Stimulated activated CD8-positive, alpha-beta memory T cell treated with anti-CD3 and anti-CD28 coated beads, Interleukin-12 subunit alpha, Interleukin-12 subunit beta, amount 100 ng/mL, for 24 hours (primary cell): ENCODE measurements around the gene BTBD1.
"Not testable (repeated sequence)": the region's sequence is repeated elsewhere in the genome, so short reads cannot be mapped to it uniquely, and the experiment has no call there.

Experiments
- DNase-seq: peaks from one replicate; pipeline ENCODE4 v3.0.0-alpha.2; 2020; ENCODE audit errors: extremely low read depth

Gene BTBD1

GRCh38 chr15:83094583-83094982, 27.5 kb upstream of the BTBD1 start:
- no peak for DNase-seq

GRCh38 chr15:83092309-83092976, 25.4 kb upstream of the BTBD1 start:
- no peak for DNase-seq

DNA sequence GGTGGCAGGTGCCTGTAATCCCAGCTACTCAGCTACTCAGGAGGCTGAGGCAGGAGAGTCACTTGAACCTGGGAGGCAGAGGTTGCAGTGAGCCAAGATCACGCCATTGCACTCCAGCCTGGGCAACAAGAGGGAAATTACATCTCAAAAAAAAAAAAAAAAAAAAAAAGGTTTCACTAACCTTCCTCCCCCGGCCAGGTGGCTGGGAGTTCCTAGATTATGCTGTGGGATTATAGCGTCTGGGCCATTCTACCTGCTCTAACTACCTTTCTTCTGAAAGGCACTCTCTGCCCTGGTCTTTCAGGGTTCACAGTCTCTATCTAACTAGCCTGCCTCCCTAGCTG, 24.9 kb upstream of the BTBD1 start:
- not testable (repeated sequence) for DNase-seq

DNA sequence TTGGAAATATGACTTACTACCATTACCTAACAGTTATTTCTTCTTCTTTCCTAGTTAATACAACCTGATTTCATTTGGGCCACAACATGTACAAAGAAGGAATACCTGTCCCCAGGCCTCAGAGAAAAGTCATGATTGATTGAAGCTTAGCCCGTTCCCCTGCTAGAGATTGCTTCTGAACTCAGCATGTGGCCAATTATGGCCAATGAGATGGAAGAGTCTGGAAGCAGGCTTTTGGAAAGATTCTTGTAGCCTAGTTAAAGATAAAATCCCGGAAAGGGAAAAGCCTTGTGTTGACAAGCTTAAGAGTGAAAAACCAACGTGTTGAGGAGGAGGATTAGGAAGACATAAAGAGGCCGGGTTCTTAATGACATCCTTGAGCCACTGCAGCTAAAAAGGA, 23.4 kb upstream of the BTBD1 start:
- no peak for DNase-seq

- DNase-seq, result no peak
Measured at GRCh38 chr15:83088876-83089275, 21.8 kb upstream of the BTBD1 start.

GRCh38 chr15:83087576-83087975, 20.5 kb upstream of the BTBD1 start:
- no peak for DNase-seq

DNA sequence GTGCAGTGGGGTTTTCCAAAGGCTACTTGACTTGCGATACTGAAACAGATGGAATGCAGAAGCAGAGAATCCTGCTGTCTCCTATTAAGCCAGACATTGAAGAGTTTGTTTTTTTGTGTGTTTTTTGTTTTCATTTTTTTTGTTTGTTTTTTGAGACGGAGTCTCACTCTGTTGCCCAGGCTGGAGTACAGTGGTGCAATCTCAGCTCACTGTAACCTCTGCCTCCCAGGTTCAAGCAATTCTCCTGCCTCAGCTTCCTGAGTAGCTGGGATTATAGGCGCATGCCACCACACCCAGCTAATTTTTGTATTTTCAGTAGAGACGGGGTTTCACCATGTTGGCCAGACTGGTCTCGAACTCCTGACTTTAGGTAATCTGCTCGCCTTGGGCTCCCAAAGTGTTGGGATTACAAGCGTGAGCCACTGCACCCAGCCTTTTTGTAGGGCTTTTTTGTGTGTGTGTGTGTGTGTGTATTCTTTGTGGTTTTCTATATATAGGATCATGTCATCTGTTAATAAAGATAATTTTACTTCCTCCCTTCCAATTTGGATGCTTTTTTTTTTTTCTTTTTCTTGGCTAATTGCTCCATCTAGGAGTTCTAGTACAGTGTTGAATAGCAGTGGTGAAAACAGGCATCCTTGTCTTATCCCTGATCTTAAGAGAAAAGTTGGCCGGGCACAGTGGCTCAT, 19.0 kb upstream of the BTBD1 start:
- DNase-seq, result not testable (repeated sequence)

GRCh38 chr15:83085461-83085860, 18.4 kb upstream of the BTBD1 start:
- DNase-seq, result not testable (repeated sequence)

DNA sequence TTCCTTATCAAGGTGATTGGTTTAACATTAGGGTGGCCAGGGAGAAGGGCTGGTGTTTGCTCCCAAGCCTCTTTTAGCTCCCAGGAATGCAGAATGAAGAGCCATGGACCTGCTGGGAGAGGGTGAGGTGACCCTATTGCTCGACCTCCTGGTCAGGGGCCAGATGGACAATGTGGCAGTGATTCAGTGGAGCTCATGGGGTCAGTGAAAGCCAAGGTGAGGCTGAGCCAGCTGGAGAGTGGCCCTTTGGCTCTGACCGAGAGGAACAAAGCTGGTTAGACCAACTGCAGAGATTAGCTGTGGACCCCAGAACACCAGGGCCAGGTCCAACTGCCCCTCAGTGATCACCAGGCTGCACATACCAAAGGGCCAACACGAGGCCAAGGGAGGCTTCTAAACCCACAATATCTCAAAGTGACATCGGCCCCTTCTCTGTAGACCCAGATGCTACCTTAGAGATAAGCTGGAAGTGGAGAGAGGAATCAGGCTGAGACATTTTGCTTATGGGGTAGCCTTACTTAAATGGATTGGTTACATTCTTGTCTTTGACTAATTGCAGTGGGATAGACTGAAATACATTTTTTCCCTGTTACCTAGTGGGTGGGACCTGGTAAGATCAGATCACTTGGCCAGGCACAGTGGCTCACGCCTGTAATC, 15.8 kb upstream of the BTBD1 start:
- no peak for DNase-seq

DNA sequence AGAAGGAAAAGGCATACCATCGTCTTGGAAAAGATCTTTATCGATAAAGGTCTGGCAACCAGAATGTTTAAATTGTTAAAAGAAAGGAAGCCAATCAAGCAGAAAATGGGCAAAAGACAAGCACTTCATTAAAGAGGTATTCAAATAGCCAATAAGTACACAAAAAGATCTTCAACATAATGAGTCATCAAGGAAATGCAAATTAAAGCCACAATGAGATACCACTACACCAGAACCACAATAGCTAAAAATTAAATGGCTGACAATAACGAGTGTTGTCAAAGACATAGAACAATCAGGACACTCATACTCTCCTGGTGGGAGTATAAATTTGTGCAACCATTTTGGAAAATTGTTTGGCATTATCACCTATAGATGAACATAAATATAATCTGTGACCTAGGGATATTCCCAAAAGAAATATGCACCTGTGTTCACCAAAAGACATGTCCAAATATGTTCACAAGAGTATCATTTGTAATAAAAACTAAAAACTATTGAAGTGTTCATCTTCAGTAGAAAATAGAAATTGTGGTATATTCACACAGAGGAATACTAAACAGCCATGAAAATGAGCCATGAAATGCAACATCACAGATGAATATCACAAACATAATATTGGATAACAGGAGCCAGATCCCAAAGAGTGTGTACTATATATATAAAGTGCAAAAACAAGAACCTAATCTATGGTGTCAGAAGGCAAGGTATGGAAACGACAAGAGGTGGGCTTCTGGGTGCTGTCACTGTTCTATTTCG, 14.4 kb upstream of the BTBD1 start:
- no peak for DNase-seq

DNA sequence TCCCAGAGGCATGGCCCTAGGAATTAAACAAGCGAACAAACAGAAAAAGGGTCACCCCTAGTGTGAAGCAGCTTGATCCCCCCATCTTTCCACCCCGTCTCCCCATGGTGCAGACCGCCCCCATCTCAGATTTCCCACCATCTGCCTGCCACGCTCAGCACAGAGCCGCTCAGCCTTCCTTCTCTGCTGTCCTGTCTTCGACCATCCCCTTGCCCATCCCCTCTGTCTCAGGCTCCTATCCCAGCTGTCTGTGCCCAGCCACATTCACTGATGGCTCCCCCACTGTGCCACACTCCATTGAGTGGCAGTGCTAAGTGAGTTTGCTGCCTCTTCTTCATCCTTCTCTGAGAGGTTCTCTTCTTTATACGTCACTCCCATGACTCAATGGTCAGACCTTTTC, 11.7 kb upstream of the BTBD1 start:
- no peak for DNase-seq

- DNase-seq, result no peak
Measured at GRCh38 chr15:83077491-83078230, 10.6 kb upstream of the BTBD1 start.

GRCh38 chr15:83069211-83069642, 2.2 kb upstream of the BTBD1 start:
- DNase-seq, result not testable (repeated sequence)

GRCh38 chr15:83068054-83068453, 1.0 kb upstream of the BTBD1 start:
- no peak for DNase-seq

DNA sequence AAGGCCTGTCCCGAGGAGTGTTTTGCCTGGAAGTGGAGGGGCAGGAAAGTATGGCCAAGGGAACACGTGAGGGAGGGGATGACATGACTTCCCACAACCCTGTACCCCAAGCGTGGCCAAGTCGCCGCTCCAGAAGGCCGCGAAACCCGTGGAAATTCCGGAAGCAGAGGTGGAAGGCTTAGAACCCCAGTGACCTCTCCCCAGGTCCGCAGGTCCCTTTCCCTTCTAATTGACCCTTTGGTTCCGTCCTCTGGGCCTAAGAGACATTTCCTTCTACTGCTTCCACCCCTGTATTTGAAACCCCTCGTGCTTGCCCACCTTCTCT, 548 bp upstream of the BTBD1 start:
- no peak for DNase-seq

GRCh38 chr15:83066034-83066733, 868 bp downstream of the BTBD1 start:
- DNase-seq, result no peak

- DNase-seq, result no peak
Measured at GRCh38 chr15:83065431-83065830, 1.6 kb downstream of the BTBD1 start.

- no peak for DNase-seq
Measured at GRCh38 chr15:83064859-83065258, 2.2 kb downstream of the BTBD1 start.

GRCh38 chr15:83063551-83063950, 3.5 kb downstream of the BTBD1 start:
- no peak for DNase-seq

- DNase-seq, result no peak
Measured at GRCh38 chr15:83062768-83063180, 4.3 kb downstream of the BTBD1 start.

DNA sequence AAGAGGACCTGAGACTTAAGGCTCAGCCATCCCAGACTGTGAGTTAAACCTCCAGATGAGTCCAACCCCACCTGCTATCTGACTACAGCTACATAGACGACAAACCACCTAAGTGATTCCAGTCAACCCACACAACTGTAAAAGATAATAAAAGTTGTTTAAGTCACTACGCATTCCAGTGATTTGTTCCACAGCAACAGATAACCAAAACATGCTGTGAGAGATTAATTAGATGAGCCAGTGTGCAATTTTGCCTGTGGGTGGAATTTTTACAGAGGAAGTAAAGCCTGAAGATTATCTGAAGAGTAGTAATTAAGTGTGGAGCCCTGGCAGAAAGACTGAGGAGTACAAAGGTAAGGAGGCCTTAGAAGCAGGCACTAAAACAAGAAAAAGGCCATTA, 5.4 kb downstream of the BTBD1 start:
- DNase-seq, result no peak
